Hematopoietic multipotent progenitor cell (in vitro differentiated cells): Measurements from ENCODE around the gene MIA. TPM values are rescaled to one million over a fixed set of nuclear protein-coding genes. Genes with fewer than 3 reads are reported as not detected.
"Not testable (repeated sequence)": the region's sequence is repeated elsewhere in the genome, so short reads cannot be mapped to it uniquely, and the experiment has no call there.

Experiments used
- DNase-seq, 3 donors: peaks; one replicate each; pipeline ENCODE4 v3.0.0-alpha.2; 2011 to 2015; ENCODE audit warnings: low read depth in 2 of 3, low spot score in 2 of 3
- total RNA-seq: library from RNA; depleted of rRNA; stranded (reverse); fragments of >200 nt; gene quantifications from one replicate; pipeline ENCODE4 v1.2.3, GENCODE V29; 2012

The MIA gene
- total RNA-seq, 1 donor, result not detected

DNA sequence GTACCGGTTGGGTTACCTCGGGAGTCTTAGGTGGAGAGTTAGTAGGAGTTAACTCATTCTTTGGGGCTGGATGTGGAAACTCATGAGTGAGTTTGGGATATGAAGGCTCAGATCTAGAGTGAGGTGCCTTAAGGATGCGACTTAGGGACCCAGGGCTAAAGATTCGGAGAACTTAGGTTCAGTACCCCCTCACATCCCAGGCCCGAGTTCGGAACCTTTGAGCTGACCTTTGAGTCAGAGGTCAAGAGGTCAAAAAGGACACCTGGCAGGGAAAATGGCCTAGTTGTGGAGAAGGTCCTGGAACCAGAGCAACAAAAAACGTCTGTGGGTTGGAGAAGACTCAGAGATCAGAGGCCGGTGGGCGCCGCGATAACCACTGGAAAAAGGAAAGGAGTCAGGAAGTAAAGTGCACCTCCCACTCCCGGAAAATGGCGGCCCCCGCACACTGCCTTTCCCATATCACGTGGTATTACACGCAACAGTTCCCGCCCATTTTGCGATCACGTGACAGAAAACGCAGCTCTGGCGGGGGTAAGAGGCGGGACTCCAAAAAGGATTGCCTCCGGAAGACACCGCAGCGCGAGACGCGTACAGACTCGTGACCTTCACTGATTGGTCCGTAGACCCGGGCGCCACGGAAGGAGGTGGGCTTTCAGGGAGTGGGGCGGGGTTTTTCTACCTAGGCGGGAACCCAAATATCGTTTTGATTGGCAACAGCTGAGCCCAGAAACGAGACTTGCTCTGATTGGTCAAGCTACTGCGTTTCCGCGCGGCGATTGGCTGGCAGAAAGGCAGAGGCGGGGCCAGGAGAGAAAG is 25.1 kb upstream of the MIA start, which contains the start of gene ACTMAP:
TSS of gene ACTMAP (minus strand) at position 420 of the 816 bp plus-strand sequence. CDS start 674 bp downstream, outside the sequence.
- DNase-seq, result peak; percentile 94 to 100 (median 100)

DNA sequence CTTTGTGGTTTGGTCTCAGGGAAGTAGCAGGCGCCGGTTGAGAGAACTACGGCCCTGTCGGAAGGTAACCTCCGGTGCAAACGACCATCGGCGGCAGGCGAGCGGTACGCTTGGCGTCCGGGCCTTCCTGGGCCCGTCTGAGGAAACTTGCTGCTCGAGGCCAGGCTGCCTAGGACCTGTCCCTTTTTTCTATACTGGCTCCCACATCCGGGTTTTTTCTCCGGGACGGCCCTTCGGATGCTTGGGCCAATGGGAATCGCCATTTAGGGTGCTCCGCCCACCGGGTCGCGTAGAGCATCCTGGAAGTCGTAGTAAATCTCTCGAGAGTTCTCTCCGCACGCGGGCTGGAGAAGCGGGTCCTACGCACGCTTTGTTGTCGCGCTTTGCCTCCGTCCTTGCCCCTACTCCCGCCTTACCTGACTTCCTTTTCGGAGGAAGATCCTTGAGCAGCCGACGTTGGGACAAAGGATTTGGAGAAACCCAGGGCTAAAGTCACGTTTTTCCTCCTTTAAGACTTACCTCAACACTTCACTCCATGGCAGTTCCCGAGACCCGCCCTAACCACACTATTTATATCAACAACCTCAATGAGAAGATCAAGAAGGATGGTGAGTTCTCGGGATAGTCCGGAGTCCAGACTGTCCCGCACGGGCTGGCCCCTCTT is 24.3 kb upstream of the MIA start, which contains the start of gene SNRPA:
TSS of gene SNRPA (plus strand) at position 330 of the 664 bp plus-strand sequence. CDS start at position 536, 206 bp downstream.
- DNase-seq, result peak in 2 of 3 donors; percentile 97 to 98

DNA sequence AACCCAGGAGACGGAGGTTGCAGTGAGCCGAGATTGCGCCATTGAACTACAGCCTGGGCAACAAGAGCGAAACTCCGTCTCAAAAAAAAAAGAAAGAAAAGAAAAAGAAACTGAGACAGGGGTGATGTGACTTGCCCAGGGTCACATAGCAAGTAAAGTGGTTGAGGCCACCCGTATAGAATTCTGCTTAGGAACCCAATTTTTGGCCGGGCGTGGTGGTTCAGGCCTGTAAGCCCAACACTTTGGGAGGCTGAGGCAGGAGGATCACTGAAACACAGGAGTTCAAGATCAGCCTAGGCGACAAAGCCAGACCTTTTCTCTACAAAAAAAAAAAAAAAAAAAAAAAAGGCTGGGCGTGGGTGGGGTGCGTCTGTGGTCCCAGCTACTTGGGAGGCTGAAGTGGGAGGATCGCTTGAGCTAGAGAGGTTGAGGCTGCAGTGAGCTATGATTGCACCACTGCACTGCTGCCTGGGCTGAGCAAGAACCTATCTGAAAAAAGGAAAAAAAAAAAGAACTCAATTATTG is 23.0 kb upstream of the MIA start:
- no peak for DNase-seq

DNA sequence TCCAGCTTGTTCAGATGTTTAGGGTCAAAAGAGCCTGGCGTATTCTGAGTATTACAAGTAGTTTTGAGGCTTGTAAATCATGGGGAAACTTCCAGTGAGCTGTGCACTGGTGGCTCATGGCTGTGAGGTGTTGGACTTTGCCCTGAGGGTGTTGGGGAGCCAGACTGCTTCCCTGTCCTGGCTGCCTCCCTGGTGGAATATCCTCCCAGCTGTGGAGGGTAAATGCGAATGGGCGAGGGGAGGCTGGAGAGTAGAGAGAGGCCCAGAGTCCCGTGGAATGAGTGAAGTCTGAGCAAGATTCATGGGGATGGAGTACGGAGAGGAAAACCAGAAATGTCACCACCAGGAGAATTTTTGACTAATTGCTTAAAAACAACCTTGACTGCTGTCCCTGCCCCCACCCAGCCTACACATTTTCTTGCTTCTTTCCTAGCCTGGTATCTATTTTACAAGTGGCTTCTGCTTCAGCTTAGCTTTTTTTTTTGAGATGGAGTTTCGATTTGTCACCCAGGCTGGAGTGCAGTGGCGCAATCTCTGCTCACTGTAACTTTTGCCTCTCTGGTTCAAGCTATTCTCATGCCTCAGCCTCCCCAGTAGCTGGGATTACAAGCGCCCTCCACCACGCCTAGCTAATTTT is 20.6 kb upstream of the MIA start:
- DNase-seq, result no peak

DNA sequence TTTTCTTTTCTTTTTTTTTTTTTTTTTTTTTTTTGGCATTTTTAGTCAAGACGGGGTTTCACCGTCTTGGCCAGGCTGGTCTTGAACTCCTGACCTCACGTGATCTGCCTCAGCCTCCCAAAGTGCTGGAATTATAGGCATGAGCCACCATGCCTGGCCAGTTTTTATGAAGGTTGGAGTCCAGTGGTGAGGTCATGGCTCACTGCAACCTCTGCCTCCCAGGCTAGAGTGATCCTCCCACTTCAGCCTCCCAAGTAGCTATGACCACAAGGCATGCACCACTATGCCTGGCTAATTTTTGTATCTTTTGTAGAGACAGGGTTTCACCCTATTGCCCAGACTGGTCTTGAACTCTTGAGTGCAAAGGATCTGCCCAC is 20.1 kb upstream of the MIA start:
- no peak for DNase-seq

DNA sequence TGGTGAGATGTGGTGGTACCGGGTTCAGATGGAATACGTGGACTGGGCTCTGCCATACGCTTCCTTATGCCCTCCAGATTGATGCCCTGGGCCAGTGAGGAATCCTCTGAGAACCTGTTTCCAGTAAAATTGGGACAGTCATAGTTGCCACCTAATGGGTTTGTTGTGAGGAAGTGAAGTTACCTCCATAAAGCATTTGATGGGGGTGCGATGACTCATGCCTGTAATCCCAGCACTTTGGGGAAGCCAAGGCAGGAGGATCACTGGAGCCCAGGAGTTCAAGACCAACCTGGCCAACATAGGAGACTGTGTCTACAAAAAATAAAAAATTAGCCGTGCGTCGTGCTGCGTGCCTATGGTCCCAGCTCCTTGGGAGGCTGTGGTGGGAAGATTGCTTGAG is 19.5 kb upstream of the MIA start:
- DNase-seq, result no peak

DNA sequence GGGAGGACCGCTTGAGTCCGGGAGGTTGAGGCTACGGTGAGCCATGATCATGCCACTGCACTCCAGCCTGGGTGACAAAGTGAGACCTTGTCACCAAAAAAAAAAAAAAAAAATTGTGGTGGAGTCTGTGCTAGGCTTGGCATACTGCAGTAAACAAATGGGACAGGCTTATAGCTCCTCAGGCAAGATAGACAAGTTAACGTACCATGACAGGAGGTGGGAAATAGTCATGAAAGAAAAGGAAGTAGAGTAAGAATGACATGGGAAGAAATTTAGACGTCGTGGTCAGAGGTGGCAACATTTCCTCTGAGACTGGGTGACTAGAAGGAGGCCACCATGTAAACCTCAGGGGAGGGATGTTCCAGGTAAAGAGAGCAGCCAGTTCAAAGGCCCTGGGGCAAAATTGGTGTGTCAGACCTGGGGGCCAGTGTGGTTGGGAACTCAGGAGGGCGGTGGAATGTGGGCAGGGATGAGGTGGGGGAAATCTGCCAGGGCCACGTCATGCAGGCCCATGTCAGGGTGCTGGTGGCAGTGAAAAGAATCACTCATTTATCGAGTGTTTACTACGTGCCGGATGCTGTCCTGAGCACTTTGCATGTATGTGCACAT is 18.7 kb upstream of the MIA start:
- DNase-seq, result no peak

DNA sequence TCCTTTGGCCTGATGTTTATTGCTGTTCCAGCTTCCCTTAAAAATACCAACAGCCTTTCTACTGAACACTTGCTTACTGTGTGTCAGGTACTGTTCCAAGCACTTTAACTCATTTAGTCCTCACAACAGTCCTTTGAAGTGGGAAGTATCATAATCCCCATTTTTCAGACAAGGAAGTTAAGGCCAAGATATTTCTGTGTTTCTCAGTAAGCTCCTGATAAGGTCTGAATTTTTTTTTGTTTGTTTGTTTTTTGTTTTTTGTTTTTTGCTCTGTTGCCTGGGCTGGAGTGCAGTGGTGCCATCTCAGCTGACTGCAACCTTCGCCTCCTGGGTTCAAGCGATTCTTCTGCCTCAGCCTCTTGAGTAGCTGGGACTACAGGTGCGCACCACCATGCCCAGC is 16.8 kb upstream of the MIA start:
- no peak for DNase-seq

DNA sequence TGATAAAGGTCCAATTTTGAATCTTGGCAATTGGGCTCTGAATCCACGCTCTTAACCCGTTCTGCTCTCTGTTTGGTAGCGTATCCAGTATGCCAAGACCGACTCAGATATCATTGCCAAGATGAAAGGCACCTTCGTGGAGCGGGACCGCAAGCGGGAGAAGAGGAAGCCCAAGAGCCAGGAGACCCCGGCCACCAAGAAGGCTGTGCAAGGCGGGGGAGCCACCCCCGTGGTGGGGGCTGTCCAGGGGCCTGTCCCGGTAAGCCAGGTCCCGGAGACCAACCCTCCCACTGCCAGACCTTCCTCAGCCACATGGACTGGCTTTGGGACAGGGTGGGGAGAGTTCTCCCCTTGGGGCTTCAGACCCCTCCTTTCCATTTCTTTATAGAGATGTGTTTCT is 16.0 kb upstream of the MIA start:
- no peak for DNase-seq

DNA sequence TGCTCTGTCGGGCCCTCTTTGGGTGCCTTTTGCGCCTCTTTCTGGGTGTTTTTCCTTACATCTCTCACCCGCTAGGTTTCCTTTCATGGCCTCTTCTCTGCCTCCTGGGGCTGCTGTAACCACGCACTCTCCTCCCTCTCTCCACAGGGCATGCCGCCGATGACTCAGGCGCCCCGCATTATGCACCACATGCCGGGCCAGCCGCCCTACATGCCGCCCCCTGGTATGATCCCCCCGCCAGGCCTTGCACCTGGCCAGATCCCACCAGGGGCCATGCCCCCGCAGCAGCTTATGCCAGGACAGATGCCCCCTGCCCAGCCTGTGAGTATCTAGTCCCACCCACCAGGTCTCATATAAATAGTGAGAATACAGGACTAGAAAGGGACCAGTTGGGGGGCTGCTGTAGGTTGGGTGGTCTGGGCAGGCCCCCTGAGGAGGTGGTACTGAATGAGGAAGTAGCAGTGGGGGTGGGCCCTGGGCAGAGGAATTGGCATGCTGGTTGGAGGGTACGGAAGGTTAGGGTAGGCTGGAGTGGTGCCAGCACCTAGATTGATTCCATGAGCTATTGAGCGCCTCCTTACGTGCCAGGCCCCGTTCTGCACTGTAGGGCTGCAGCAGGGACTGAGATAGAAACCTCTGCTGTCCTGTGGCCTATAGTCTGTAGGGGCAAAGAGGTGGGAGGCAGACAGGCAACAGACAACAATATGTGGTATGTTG is 12.4 kb upstream of the MIA start:
- no peak for DNase-seq

DNA sequence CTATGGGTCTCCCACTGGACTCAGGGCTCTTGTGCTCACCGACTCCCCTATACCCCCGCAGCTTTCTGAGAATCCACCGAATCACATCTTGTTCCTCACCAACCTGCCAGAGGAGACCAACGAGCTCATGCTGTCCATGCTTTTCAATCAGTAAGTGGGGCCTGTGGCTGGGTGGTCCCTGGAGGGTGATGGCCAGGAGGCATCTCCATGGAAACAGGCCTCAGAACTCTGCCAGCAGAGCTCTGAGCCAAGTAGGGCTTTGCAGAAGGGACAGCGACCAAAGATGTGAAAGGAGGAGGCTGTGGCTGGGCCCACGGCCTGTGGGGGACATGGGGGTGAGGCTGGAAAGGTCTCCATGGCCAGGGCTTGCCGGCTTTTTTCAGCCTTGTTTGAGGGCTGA is 11.8 kb upstream of the MIA start:
- no peak for DNase-seq

DNA sequence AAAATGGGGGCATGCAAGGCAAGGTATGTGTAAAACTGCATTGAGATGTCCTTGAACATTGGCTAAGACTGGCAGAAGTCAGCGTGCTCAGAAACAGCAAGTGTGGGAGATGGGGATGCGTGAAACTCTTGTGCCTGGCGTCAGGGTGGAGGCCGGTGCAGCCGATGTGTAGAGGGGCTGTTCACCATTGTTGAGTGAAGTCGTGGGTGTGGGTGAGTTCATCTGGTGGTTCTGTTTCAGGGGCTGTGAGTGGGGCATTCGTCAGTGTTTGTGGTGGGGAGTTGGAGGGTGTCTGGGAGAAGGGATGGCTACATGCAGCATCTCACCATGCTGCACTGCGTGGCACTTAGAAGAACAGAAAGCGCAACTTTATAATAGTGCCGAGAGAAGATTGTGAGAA is 11.4 kb upstream of the MIA start:
- no peak for DNase-seq

DNA sequence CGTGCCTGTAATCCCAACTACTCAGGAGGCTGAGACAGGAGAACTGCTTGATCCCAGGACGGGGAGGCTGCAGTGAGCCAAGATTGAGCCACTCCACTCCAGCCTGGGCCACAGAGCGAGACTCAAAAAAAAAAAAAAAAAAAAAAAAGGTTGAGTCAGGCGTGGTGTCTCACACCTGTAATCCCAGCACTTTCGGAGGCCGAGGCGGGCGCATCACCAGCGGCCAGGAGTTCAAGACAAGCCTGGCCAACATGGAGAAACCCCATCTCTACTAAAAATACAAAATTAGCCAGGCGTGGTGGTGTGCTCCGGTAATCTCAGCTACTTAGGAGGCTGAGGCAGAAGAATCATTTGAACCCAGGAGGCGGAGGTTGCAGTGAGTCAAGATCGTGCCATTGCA is 8.9 kb upstream of the MIA start:
- DNase-seq, result not testable (repeated sequence)

DNA sequence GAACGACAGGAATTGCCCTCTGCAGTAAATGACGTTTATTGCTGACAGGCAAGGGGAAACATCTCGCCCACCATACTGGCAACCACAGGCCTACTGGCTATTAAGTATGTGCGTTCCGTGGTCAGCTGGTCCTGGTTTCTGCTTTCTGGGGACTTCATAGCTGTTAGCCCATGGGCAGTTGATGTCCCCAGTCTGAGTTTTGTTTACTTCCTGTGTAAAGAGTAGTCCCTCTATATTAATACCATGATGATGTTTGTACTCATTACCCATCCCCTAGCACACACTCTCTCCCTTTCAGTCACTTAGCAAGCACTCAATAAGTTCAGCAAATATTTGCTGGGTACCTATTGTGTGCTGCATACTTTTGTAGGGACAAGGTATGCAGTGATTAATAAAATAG is 6.5 kb upstream of the MIA start:
- DNase-seq, result no peak

DNA sequence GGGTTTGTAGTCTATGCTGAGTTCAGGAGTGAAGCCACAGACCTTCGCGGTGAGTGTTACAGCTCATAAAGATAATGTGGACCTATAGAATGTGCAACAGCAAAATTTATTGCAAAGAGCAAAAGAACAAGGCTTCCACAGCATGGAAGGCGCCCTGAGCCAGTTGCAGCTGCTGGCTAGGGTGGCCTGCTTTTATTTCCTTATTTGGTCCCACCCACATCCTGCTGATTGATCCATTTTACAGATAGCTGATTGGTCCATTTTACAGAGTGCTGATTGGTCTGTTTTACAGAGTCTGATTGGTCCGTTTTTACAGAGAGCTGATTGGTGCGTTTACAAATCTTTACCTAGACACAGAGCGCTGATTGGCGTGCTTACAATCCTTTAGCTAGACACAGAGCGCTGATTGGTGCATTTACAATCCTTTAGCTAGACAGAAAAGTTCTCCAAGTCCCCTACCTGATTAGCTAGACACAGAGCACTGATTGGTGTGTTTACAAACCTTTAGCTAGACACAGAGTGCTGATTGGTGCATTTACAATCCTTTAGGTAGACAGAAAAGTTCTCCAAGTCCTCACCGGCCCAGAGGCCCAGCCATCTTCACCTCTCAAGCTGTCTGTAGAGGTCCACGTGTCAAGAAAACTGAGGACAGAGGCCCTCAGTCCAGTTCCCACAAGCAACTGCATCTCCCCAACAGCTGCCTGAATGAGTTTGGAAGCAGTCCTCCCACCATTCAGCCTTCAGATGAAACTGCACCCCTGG is 4.0 kb upstream of the MIA start:
- DNase-seq, result peak in 1 of 3 donors; percentile 13

DNA sequence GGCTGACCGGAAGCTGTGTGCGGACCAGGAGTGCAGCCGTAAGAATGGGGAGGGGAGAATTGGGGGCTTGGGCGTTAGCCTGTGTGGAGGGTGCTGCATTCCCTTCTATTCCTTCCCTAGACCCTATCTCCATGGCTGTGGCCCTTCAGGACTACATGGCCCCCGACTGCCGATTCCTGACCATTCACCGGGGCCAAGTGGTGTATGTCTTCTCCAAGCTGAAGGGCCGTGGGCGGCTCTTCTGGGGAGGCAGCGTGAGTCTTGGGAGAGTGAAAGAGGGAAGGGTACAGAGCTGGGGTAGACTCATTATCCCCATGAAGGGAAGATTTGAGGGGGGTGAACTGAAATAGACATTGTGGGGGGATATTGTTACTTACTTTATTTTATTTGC is 306 bp downstream of the MIA start:
- DNase-seq, result no peak

DNA sequence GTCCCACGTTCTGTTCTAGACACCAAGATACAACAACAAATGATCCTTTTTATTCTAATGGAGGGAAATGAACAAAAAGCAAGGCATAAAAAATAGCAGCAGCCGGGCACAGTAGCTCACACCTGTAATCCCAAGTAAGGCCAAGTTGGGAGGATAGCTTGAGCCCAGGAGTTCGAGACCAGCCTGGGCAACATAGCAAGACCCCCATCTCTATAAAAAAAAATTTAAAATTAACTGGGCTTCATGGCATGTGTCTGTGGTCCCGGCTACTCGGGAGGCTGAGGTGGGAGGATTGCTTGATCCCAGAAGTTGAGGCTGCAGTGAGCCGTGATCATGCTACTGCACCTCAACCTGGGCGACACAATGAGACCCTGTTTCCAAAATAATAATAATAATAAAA is 1.0 kb downstream of the MIA start:
- DNase-seq, result no peak

DNA sequence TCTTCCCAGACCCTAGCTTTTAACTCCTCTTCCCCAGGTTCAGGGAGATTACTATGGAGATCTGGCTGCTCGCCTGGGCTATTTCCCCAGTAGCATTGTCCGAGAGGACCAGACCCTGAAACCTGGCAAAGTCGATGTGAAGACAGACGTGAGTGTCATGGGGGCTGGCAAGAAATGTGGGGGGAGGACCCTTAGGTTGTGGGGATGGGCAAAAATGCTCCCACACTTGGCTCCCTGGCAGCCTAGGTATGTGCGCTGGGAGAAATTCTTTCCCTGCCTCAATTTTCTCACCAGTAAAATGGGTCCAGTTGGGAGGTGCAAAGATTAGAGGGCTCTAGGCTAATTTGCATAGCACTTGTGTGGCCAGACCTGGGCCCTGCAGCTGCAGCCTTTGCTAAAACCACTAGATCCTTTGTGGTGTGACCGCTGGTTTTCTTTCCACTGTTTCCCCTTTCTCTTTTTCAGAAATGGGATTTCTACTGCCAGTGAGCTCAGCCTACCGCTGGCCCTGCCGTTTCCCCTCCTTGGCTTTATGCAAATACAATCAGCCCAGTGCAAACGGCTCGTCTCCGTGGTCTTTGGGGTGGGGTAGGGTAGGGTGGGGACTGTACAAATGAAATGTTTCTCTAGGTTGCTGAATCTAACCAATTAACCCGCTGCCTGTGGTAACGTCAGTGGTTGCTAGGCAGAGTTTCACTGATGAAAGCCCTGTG is 1.8 kb downstream of the MIA start:
- DNase-seq, result peak in 2 of 3 donors; percentile 98 to 99

DNA sequence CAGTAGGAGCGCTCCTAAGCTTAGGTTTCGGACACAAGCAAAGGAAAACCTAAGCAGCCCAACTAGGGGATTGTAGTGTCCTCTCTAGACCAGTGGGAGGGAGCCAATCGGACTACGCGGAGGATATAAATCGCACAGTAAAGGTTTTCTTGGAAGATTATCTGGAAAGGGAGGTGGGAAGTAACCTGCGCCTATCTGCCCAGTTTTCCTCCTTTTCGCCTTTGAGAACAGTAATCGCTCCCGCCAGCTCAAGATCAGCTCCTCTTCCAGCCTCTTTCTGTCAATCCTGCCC is 2.3 kb downstream of the MIA start:
- peak in 1 of 3 donors; percentile 78 for DNase-seq
